GM18868 (cell line): ENCODE results near the gene PCCA.

Source experiments
- ATAC-seq: cut with Tn5 transposase; IDR thresholded peaks from one replicate; pipeline ENCODE4 v1.9.1; 2021; ENCODE audit warnings: mild to moderate bottlenecking, moderate library complexity; ENCODE audit not compliant: unreplicated experiment

PCCA gene

DNA sequence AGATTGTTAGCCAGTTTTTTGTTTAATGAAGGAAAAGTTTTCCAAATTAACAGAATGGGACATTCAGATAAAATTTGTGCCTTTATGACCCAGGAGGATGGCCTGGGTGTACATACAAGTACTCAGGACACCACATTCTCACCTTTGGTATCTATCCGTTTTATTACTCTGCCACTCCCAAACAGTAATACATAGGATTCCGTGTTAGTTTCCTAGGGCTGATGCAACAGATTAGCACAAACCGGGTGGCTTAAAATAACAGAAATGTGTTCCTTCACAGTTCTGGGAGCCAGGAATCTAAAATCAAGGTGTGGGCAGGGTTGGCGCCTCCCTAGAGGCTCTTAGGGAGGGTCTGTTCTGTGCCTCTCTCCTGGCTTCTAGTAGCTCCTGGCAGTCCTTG lies 369.8 kb downstream of the PCCA start:
- ATAC-seq, result no peak

DNA sequence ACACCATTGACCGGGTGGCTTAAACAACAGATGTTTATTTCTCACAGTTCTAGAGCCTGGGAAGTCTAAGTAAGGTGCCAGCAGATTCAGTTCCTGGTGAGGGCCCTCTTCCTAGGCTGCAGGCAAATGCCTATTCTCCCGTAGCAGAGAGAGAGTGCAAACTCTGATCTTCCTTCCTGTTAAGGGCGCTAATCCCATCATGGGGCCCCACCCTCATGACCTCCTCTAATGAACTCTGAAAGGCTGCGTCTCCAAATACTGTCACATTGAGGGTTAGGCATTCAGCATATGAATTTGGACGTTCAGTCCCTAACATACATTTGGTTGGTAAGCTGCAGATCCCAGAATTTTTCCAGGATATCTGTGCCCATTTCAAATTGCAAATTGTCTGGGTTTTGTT lies 370.9 kb downstream of the PCCA start:
- ATAC-seq, result no peak

- no peak for ATAC-seq
Observed at GRCh38 chr13:100460266-100460665, 371.4 kb downstream of the PCCA start.

DNA sequence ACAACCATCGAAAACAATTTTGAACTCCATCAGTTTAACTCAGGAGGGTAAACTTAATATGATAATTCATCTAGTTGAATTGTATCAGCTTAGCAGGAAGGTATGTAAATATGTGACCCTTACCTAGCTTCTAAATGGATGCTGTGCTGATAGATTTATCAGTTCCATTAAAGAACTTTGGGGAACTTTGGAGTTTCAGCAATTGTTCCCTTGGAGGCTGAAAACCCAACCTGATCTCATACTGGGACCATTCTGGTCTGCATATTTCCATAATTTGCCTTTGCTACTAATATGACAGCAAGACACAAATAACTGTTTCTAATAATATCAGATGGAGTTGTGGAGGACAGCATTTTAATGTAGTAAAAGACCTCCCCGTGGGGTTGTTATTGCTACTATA lies 371.9 kb downstream of the PCCA start:
- no peak for ATAC-seq

DNA sequence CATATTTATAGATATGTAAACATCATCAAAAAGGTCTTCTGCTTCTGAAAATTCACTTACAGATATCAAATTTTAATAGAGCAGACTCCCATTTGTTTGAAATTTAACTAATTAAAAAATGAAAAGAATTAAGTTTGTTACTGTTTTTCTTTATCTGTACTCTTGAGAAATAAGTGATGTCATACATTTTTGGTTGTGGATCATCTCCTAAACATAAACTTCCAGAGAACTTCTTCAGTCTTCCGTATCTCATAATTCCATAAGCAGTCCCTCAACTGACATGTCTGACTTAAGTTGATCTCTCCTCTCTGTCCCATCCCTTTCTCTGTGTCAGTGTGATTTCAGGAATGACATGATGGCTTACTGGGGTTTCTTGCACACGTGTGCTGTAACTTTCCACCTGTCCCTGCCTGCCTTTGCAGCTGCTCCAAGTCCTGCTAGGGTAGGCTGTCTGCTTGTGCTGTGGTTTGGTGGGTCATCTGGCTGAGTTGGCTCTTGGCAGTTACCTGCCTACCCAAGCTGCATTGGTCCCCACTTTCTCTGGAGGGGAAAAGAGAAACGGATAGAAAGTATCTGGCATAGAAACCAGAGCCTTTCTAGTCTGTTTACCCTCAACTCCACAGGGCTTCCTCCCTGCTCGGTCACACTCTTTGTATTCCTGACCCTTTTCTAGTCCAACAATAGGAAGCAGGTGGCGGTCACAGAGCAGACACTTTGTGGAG lies 372.6 kb downstream of the PCCA start:
- ATAC-seq, result no peak

- ATAC-seq, result no peak
Observed at GRCh38 chr13:100464006-100464405, 375.1 kb downstream of the PCCA start.

DNA sequence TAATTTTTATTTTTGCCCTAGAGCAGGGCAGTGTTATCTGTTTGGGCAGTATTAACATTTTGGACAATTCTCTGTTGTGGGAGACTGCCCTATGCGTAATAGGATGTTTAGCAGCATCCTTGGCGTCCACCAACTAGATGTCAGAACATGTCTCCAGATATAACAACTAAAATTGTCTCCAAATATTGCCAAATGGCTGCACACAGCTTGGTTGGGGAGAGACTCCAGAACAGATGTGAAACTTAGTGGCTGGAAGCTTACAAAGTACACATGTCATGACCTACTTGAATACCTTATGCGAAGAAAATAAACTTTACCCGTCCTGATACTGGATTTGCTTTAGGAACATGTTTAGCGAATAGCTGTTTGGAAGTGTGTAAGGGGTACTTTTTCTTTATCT lies 376.7 kb downstream of the PCCA start:
- ATAC-seq, result no peak

DNA sequence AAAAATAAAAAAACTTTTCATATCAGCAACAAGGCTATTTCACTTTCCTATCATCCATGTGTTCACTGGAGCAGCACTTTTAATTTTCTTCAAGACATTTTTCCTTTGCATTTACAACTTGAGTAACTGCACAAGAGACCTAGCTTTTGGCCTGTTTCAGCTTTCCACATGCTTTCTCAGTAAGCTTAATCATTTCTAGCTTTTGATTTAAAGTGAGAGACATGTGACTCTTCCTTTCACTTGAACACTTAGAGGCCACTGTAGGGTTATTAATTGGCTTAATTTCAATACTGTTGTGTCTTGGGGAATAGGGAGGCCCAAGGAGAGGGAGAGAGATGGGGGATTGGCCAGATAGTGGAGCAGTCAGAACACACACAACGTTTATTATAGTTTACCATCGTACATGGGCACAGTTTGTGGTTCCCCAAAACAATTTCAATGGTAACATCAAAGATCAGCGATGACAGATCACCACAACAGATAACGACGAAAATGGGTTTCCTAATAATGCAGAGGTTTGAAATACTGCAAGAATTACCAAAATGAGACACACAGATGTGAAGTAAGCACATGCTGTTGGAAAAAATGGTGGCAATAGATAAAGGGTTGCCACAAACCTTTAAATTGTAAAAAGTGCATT lies 382.1 kb downstream of the PCCA start:
- no peak for ATAC-seq

- no peak for ATAC-seq
Observed at GRCh38 chr13:100473087-100473486, 384.2 kb downstream of the PCCA start.

DNA sequence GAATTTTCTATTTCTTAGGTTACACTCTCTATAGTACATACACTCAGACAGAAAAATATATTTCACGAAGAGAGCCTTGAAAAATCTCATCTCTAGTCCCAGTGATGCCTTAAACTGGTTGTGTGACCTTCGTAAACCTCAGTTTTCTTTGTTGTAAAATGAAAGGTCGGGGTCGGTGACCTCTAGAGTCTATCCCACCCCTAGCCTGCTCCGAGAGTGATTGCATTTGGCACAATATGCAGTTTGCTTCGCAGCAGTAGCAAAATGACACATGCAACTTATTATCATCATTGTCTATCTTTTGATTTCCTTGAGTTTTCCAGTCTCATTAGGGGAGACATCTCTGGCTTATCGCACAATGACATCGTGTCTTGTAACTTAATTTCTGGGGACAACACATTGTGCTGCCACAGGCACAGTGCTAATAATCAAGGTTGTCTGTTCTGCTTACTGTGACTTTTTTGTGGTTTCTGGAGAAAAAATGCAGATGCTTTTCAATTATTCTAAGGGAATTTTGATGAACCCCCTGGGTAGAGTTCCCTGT lies 384.7 kb downstream of the PCCA start:
- no peak for ATAC-seq

DNA sequence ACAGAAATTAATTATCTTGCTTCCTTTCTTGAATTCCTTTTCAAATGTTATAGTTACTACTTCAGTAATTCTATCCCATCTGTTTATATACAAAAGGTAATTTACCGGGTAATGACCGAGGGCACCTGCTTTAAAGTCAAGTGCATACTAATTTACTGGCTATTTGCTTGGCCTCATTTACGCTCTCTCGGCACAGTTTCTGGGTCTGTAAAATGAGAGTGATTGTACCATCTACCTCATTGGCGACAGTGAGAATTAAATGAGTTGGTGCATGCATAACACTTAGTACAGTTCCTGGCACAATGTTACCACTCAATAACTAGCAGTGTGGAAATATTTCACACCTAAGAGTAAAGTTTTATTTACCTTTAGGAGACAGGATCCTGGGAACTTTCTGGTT lies 388.1 kb downstream of the PCCA start:
- ATAC-seq, result no peak

DNA sequence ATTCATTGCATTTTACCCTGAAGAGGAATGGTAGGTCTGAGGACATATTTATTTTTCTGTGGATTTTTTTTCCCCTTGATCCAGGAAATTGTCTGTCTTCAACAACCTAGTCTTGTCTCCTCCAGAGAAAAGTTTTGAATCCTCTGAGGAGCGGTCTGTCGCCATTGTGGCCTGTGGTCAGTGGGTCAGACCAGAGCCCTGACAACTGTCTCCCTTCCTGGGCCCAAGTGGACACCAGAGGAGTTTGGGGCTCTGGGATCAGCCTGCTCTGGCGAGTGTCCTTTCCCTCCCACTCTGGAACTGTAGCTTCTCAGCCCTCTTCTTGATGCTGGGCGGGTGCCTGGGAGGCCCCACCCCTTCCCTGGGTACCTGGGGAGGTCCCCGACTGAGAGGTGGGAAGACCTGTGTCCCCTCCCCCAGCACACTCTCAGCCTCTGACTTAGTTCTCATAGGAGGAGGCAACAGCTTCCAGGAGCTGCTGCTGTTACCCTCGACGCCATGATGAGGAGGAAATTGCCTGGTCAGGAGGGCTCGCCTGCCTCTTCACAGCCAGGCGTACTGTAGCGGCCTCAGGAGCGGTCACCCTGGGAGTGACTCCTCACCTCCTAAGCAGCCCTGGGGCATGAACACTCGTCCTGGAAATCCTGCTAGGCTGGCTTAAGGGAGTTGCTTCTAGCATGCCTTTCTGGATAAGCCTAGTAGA lies 389.4 kb downstream of the PCCA start:
- no peak for ATAC-seq

DNA sequence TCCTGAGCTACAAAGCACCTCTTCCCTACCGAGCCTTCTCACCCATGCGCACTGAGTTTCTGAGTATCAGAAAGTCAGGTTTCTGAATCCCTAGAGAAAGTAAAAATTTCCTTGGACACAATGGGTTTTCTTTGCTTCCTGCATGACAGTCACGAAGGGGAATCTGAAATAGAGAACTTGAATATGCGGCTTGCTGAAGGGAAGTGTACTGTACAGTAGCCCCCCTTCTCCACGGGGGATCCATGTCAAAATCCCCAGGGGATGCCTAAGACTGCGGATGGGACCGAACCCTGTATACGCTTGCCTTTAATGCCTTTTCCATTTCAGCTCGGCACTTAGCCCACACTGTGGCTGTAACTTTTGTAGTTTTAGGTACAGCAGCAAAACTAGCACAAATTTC lies 391.8 kb downstream of the PCCA start:
- ATAC-seq, result no peak

- ATAC-seq, result no peak
Observed at GRCh38 chr13:100483139-100483538, 394.2 kb downstream of the PCCA start.

GRCh38 chr13:100483841-100484381 lies 395.0 kb downstream of the PCCA start:
- ATAC-seq, result no peak

DNA sequence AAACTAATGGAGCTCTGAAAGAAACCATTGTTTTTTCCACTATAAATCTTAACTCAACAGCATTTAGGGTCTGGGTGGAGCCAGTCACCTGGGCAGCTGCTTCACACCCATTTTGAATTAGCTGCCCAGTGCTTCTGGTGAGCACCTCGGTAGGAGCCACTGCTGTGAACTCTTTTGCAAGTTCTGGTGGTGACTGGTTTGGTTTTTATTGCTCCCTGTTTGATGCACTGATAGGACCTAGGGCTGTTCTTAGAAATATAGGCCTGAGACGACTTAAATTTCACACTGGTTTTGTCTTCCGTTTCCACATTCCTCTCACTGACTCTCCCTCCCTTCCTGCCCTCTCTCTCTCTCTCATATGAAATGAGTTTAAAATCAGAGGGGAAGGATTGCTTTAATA lies 395.8 kb downstream of the PCCA start:
- ATAC-seq, result no peak

DNA sequence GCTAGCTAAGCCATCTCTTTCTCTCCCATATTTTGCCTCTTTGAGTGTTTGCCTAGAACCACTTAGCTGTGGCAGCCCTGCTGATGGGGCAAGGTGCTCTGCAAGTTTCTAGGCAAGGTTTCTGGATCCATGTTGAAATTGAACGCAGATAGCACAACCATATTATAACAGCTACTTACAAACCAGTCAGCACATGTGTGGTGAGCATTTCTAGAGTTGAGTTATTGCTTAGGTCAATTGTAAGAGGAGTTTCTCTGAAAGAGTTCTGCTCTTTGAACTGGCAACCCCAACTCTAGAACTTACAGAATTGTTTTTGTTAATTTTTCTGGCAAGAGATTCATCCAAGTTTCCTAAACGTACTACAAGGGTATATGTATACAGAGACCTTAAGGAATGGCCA lies 396.4 kb downstream of the PCCA start:
- no peak for ATAC-seq

- ATAC-seq, result no peak
Observed at GRCh38 chr13:100490692-100491091, 401.8 kb downstream of the PCCA start.

DNA sequence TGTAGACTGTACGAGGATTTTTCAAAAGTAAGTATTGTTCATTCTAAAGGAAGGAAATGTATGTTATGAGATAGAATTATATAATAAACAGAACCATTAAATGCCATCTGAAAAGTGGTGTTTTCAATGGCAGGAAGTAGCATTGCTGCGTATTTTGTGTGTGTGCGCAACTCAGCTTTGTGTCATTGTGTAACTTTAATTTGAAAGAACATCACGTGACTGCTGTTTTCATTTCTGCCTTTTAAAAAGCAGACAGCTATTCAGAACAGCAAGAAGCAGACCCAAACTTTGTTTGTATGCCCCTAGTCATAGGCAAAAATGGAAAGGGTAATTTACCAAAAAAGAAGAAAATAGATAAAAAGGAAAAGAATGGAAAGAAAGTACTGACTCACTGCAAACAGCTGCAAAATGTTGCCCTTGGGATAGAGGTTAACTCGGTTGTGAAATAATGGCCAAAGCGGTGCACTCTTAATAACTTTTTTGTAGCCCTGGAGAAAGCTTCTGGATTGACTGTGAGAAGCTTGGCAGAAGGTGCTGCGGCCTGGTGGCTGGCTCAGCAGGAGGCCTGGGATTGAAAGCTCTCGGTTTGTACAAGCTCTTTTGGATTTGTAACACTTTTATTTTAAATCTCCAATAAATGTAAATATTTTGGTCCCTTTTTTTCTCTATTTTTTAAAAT lies 402.4 kb downstream of the PCCA start:
- ATAC-seq, result no peak

GRCh38 chr13:100493418-100493817 lies 404.5 kb downstream of the PCCA start:
- no peak for ATAC-seq

DNA sequence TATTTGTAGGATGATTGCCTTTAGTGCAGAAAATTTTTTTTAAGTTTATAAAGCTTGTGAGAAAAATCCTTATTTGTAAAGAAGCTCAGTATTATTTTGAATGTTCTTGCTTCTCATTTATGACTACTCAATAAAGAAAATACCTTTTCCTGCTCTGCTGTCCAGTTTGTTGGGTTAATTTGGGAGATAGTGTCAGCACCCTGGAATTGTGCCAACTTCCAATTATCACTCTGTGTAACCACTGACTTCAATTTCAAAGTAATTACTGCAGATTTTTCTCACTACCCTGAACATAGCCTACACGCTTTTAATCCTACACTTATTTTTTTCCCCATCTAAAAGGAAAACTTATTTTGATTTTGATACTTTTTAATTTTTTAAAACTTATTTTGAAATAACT lies 406.6 kb downstream of the PCCA start:
- no peak for ATAC-seq
